Measurements from ENCODE around the gene MPO. TPM values are rescaled to one million over a fixed set of nuclear protein-coding genes. Genes with fewer than 3 reads are reported as not detected.

MPO gene
- total and polyA plus RNA-seq, 10 of the 15 experiments (the other 5 are each of a cell fraction or from before 2014, with no cell fraction given), result 0.06 to 0.49 (median 0.14) TPM

DNA sequence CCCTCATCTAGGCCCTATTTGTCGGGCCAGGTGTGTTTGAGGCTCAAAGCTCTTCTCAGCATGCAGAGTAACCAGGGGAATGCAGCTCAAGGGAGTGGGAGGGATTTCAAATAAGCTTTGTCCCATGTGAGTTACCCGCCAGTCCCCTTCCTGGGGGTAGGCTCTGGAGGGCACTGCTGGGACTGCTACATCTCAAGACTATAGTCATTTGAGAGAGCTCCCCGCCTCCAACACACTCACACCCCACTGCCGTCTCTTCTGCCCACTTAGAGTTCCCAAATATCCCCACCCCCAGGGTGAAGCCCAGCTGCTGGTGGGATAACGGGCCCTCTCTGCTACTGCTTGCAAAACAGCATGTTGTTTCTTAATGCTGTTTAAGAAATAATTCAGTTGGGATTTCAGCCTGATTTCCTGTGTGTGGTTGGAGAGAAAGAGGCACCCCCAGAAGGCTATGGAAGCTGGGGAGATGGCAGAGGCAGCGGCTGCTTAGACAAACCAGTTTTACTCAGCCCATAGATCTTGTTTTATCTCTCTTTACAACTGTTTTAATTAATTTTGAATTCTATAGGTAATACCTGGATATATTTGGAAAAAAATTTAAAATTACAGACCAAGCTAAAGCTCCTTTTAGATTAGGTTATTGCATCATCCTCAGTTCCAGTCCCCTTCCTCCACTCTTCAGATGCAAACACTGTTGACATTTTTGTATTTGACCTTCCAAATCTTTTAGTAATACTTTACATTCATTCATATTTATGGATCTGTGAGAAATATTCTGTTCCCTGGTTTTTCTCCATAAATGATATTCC, 4.1 kb upstream of the MPO start:
- BruUV-seq (replicated peaks), result no TSS peak
- intact Hi-C loops (cut with micrococcal nuclease; ENCODE audit: unreplicated experiment), result no loop called here
- Histone ChIP-seq H4K20me1 (ENCODE audit: control insufficient read depth, insufficient read depth) (no peaks in the 10 kb centered on the region), H3K79me2 (ENCODE audit: control insufficient read depth, insufficient read depth, low read length) (no peaks in the 10 kb centered on the region), H3K27me3 (replicated peaks in 1 of 2; ENCODE audit: control insufficient read depth in 2 of 2, insufficient read depth in 2 of 2, low read length in 1 of 2) (no peaks in the 10 kb centered on the region), H2AFZ (ENCODE audit: control insufficient read depth, low read depth, low read length) (no peak overlapping the region), H3K4me1 (ENCODE audit: control insufficient read depth, insufficient read depth, low read length) (no peaks in the 10 kb centered on the region), H3K4me3 (no peak overlapping the region), H3K9me3 (replicated peaks; ENCODE audit: control insufficient read depth, insufficient read depth, low read length) (no peaks in the 10 kb centered on the region), H3K27ac (ENCODE audit: control insufficient read depth, insufficient read depth) (no peak overlapping the region), H3K36me3 (ENCODE audit: control insufficient read depth in 2 of 2, insufficient read depth in 2 of 2, low read length in 1 of 2) (no peaks in the 10 kb centered on the region), H3K4me2 (ENCODE audit: control insufficient read depth, insufficient read depth) (no peak overlapping the region), H3K9ac (ENCODE audit: control insufficient read depth, insufficient read depth, low read length) (no peak overlapping the region)
- ChIA-PET CTCF (interaction anchor here (1.2 to 3.4 kb wide), 2 partner anchors 8 to 20 kb away, joined by 4 to 9 read pairs; no protein-coding TSS in a partner anchor), RAD21 (ENCODE audit: unreplicated experiment) (interaction anchor here (0.7 kb wide), 1 partner anchor 132 kb away, joined by 3 read pairs; the partner anchor contains the start of gene RNF43), POLR2A (interaction anchor here (1.0 kb wide), 1 partner anchor 16 kb away, joined by 3 read pairs; no protein-coding TSS in a partner anchor), SMC1A (ENCODE audit: uncharacterized antibody, unreplicated experiment) (interaction anchor here (0.6 kb wide), 1 partner anchor 174 kb away, joined by 3 read pairs; no protein-coding TSS in a partner anchor)
- DNase-seq (ENCODE audit: low read depth, low spot score) (no peak), FAIRE-seq (no peak), ATAC-seq (no peak; the same call in 2 of the 3 replicates)
- TF ChIP-seq KAT2A (conservative IDR thresholded peaks at IDR 0.05; ENCODE audit: control insufficient read depth, low read depth, low read length) (no peak), ZNF274 (IDR thresholded peaks at IDR 0.05; ENCODE audit: insufficient read depth, insufficient read length) (no peak), SMC3 (IDR thresholded peaks at IDR 0.05; ENCODE audit: borderline replicate concordance, low read length) (no peak), KLF5 (IDR thresholded peaks at IDR 0.05; ENCODE audit: partially characterized antibody) (no peak), ZNF207 (IDR thresholded peaks at IDR 0.05; ENCODE audit: borderline replicate concordance) (no peak), CHD1 (IDR thresholded peaks at IDR 0.05; ENCODE audit: low read depth, low read length) (no peak), EZH2 (IDR thresholded peaks at IDR 0.05; ENCODE audit: borderline replicate concordance, control insufficient read depth, low read depth, low read length) (no peak), NR2C1 (IDR thresholded peaks at IDR 0.05) (no peak), SPI1 (IDR thresholded peaks at IDR 0.05; ENCODE audit: borderline replicate concordance, insufficient read depth, low read depth, low read length) (no peak), EED (IDR thresholded peaks at IDR 0.05; ENCODE audit: low read depth) (no peak)
- TF ChIP-seq, protein P1, sequence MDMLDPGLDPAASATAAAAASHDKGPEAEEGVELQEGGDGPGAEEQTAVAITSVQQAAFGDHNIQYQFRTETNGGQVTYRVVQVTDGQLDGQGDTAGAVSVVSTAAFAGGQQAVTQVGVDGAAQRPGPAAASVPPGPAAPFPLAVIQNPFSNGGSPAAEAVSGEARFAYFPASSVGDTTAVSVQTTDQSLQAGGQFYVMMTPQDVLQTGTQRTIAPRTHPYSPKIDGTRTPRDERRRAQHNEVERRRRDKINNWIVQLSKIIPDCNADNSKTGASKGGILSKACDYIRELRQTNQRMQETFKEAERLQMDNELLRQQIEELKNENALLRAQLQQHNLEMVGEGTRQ (IDR thresholded peaks at IDR 0.05; ENCODE audit: borderline replicate concordance, low read depth, low read length), result no peak
- 42% methylated on average over 6 of the region's 6 CpGs for WGBS (ENCODE audit: insufficient coverage, insufficient replicate concordance, low lambda C conversion rate, missing lambda C conversion rate)
- in situ Hi-C loops (cut with MboI), result no loop called here

Data from GM12878 (cell line).